Measurements from ENCODE around the gene NRTN.

GRCh38 chr19:5838353-5839064 lies 33.6 kb downstream of the NRTN start:
- TF ChIP-seq, protein P1, sequence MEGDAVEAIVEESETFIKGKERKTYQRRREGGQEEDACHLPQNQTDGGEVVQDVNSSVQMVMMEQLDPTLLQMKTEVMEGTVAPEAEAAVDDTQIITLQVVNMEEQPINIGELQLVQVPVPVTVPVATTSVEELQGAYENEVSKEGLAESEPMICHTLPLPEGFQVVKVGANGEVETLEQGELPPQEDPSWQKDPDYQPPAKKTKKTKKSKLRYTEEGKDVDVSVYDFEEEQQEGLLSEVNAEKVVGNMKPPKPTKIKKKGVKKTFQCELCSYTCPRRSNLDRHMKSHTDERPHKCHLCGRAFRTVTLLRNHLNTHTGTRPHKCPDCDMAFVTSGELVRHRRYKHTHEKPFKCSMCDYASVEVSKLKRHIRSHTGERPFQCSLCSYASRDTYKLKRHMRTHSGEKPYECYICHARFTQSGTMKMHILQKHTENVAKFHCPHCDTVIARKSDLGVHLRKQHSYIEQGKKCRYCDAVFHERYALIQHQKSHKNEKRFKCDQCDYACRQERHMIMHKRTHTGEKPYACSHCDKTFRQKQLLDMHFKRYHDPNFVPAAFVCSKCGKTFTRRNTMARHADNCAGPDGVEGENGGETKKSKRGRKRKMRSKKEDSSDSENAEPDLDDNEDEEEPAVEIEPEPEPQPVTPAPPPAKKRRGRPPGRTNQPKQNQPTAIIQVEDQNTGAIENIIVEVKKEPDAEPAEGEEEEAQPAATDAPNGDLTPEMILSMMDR (IDR thresholded peaks at IDR 0.05), result no peak
- TF ChIP-seq POLR2A (IDR thresholded peaks at IDR 0.05), result no peak

All from adrenal gland (tissue), 5 donors.